ENCODE results near the gene ARHGEF10L. TPM values are rescaled to one million over a fixed set of nuclear protein-coding genes. Genes with fewer than 3 reads are reported as not detected.
A peak's percentile ranks its signal among the peaks of the same experiment; 100 is the strongest.

Gene ARHGEF10L
- total RNA-seq, 1 experiment from 2014 or later = 21.6 TPM

- intact Hi-C loops (cut with micrococcal nuclease; ENCODE audit: unreplicated experiment) = no loop called here
- H3K27me3 ChIP-seq (ENCODE audit: insufficient read depth, low read depth) = no peaks in the 10 kb centered on the region
These were observed 28.1 kb downstream of the ARHGEF10L start for GRCh38 chr1:17567582-17567981.

GRCh38 chr1:17568014-17568900 is 28.8 kb downstream of the ARHGEF10L start:
- intact Hi-C loops (cut with micrococcal nuclease; ENCODE audit: unreplicated experiment) = loop anchor here (2.0 kb wide), 1 partner anchor 65 kb away; no protein-coding TSS in a partner anchor
- Histone ChIP-seq H3K4me2 (peak overlapping the region; percentile 77), H3K27me3 (ENCODE audit: insufficient read depth, low read depth) (no peaks in the 10 kb centered on the region), H3K9me2 (ENCODE audit: insufficient read depth) (no peaks in the 10 kb centered on the region), H3K4me1 (replicated peaks; ENCODE audit: insufficient read depth) (peaks cover 27% of the 10 kb centered on the region), H3K27ac (peak overlapping the region; percentile 99), H3K4me3 (no peak overlapping the region), H3K79me2 (ENCODE audit: low read depth) (peaks cover 44% of the 10 kb centered on the region), H2AFZ (no peak overlapping the region), H3F3A (ENCODE audit: insufficient read depth, low read depth) (peaks cover 21% of the 10 kb centered on the region), H4K20me1 (ENCODE audit: insufficient read depth) (no peaks in the 10 kb centered on the region), H3K36me3 (ENCODE audit: low read depth) (no peaks in the 10 kb centered on the region), H3K9me3 (ENCODE audit: insufficient read depth, low read depth) (no peaks in the 10 kb centered on the region)
- POLR2A ChIA-PET (ENCODE audit: unreplicated experiment) = interaction anchor here (0.6 kb wide), 1 partner anchor 23 kb away, joined by 3 read pairs; no protein-coding TSS in a partner anchor
- CTCF ChIA-PET = interaction anchor here (1.2 kb wide), 1 partner anchor 9 kb away, joined by 3 read pairs; no protein-coding TSS in a partner anchor
- no TSS peak for BruUV-seq (replicated peaks)
- DNase-seq = no peak
- TF ChIP-seq EZH2 (IDR thresholded peaks at IDR 0.05; ENCODE audit: low read depth) (no peak), CTCF (conservative IDR thresholded peaks at IDR 0.05) (no peak)

More at GRCh38 chr1:17567582-17567981, 28.1 kb downstream of the ARHGEF10L start:
- CTCF ChIA-PET = no interaction called here
- POLR2A ChIA-PET (ENCODE audit: unreplicated experiment) = interaction anchor here (0.6 kb wide), 1 partner anchor 22 kb away, joined by 3 read pairs; no protein-coding TSS in a partner anchor
- Histone ChIP-seq H3K79me2 (ENCODE audit: low read depth) (peaks cover 51% of the 10 kb centered on the region), H4K20me1 (ENCODE audit: insufficient read depth) (no peaks in the 10 kb centered on the region), H3F3A (ENCODE audit: insufficient read depth, low read depth) (peaks cover 23% of the 10 kb centered on the region), H3K9me2 (ENCODE audit: insufficient read depth) (no peaks in the 10 kb centered on the region), H3K4me3 (no peak overlapping the region), H3K4me1 (replicated peaks; ENCODE audit: insufficient read depth) (peaks cover 33% of the 10 kb centered on the region), H3K27ac (peak overlapping the region; percentile 99; the same call in 1 of the 2 replicates), H3K4me2 (no peak overlapping the region), H2AFZ (no peak overlapping the region), H3K9me3 (ENCODE audit: insufficient read depth, low read depth) (no peaks in the 10 kb centered on the region), H3K36me3 (ENCODE audit: low read depth) (no peaks in the 10 kb centered on the region)
- TF ChIP-seq CTCF (conservative IDR thresholded peaks at IDR 0.05) (no peak), EZH2 (IDR thresholded peaks at IDR 0.05; ENCODE audit: low read depth) (no peak)
- no peak for DNase-seq
- BruUV-seq (replicated peaks) = no TSS peak

- ChIA-PET CTCF (interaction anchor here (0.6 to 1.2 kb wide), 4 partner anchors 10 to 32 kb away, joined by 3 to 4 read pairs (median 3); no protein-coding TSS in a partner anchor), POLR2A (ENCODE audit: unreplicated experiment) (interaction anchor here (0.5 to 0.6 kb wide), 3 partner anchors 15 to 146 kb away, joined by 3 to 19 read pairs (median 8); no protein-coding TSS in a partner anchor)
- Histone ChIP-seq H3K9me2 (ENCODE audit: insufficient read depth) (no peaks in the 10 kb centered on the region), H3K4me2 (peak overlapping the region; percentile 77), H3K4me1 (replicated peaks; ENCODE audit: insufficient read depth) (peaks cover 24% of the 10 kb centered on the region), H2AFZ (no peak overlapping the region), H3K4me3 (peak overlapping the region; percentile 43; the same call in 1 of the 2 replicates), H3K27me3 (ENCODE audit: insufficient read depth, low read depth) (no peaks in the 10 kb centered on the region), H3K9me3 (ENCODE audit: insufficient read depth, low read depth) (no peaks in the 10 kb centered on the region), H4K20me1 (ENCODE audit: insufficient read depth) (no peaks in the 10 kb centered on the region), H3K79me2 (ENCODE audit: low read depth) (peaks cover 32% of the 10 kb centered on the region), H3K27ac (peak overlapping the region; percentile 99), H3F3A (ENCODE audit: insufficient read depth, low read depth) (peaks cover 21% of the 10 kb centered on the region), H3K36me3 (ENCODE audit: low read depth) (no peaks in the 10 kb centered on the region)
- intact Hi-C loops (cut with micrococcal nuclease; ENCODE audit: unreplicated experiment) = loop anchor here (1.0 to 2.0 kb wide), 3 partner anchors 15 to 67 kb away; no protein-coding TSS in a partner anchor
- TSS peak; percentile 99 for BruUV-seq (replicated peaks)
- DNase-seq = peak; percentile 82 to 91
- TF ChIP-seq EZH2 (IDR thresholded peaks at IDR 0.05; ENCODE audit: low read depth) = no peak
- no peak for TF ChIP-seq CTCF (conservative IDR thresholded peaks at IDR 0.05)
These were observed 30.0 kb downstream of the ARHGEF10L start for GRCh38 chr1:17569200-17570139.
